Adrenal gland (tissue), 5 donors: ENCODE data around the gene KLHL15.

Experiments used
- POLR2A ChIP-seq, 2 donors: fragments of 450-650 bp; IDR thresholded peaks; one replicate each; pipeline ENCODE4 v1.6.1; 2017; ENCODE audit warnings: antibody characterized with exemption in 2 of 2, mild to moderate bottlenecking in 2 of 2, moderate library complexity in 1 of 2
- TF ChIP-seq, protein P1 (sequence below), 6 experiments: fragments of 450-650 bp in 4 of 6; fragments of 200-600 bp in 2 of 6; sonication (generic) in 1 of 6; IDR thresholded peaks; 1 replicate in 5 of 6; 2 replicates in 1 of 6; pipeline versions ENCODE4 v1.5.1 to v1.8.0; 2016 to 2021; ENCODE audit warnings: antibody characterized with exemption in 6 of 6, mild to moderate bottlenecking in 2 of 6, moderate library complexity in 1 of 6
- donor health status: DM: no; HTN: no; CAD: no.

- TF ChIP-seq, protein P1, sequence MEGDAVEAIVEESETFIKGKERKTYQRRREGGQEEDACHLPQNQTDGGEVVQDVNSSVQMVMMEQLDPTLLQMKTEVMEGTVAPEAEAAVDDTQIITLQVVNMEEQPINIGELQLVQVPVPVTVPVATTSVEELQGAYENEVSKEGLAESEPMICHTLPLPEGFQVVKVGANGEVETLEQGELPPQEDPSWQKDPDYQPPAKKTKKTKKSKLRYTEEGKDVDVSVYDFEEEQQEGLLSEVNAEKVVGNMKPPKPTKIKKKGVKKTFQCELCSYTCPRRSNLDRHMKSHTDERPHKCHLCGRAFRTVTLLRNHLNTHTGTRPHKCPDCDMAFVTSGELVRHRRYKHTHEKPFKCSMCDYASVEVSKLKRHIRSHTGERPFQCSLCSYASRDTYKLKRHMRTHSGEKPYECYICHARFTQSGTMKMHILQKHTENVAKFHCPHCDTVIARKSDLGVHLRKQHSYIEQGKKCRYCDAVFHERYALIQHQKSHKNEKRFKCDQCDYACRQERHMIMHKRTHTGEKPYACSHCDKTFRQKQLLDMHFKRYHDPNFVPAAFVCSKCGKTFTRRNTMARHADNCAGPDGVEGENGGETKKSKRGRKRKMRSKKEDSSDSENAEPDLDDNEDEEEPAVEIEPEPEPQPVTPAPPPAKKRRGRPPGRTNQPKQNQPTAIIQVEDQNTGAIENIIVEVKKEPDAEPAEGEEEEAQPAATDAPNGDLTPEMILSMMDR (IDR thresholded peaks at IDR 0.05): no peak
- TF ChIP-seq POLR2A (IDR thresholded peaks at IDR 0.05): no peak
These were observed 554 bp downstream of the KLHL15 start for GRCh38 chrX:24026432-24026831.
